Neural cell (in vitro differentiated cells): ENCODE data around the gene QRFPR.

Experiments
- CTCF ChIP-seq: fragments of 450-650 bp; IDR thresholded peaks from 2 replicates; pipeline ENCODE4 v1.5.1; 2014; ENCODE audit warnings: antibody characterized with exemption, mild to moderate bottlenecking, moderate library complexity; ENCODE audit not compliant: poor library complexity, severe bottlenecking
- EP300 ChIP-seq: fragments of 450-650 bp; conservative IDR thresholded peaks from 2 replicates; pipeline ENCODE4 v1.6.1; 2014; ENCODE audit warnings: antibody characterized with exemption, mild to moderate bottlenecking, moderate library complexity; ENCODE audit not compliant: poor library complexity, severe bottlenecking
- EZH2 ChIP-seq: fragments of 200-600, 300-800 bp; shearing (Covaris generic), sonication (generic); IDR thresholded peaks from 2 replicates; pipeline ENCODE4 v1.6.1; 2014; ENCODE audit warnings: antibody characterized with exemption, low read length, borderline replicate concordance, mild to moderate bottlenecking; ENCODE audit not compliant: insufficient read depth, poor library complexity, severe bottlenecking
- MXI1 ChIP-seq: fragments of 450-650 bp; conservative IDR thresholded peaks from 2 replicates; pipeline ENCODE4 v1.6.1; 2014; ENCODE audit warnings: antibody characterized with exemption, mild to moderate bottlenecking; ENCODE audit not compliant: poor library complexity, severe bottlenecking
- POLR2AphosphoS5 ChIP-seq: IDR thresholded peaks from 2 replicates; pipeline ENCODE4 v1.6.1; 2012
- RAD21 ChIP-seq: fragments of 450-650 bp; conservative IDR thresholded peaks from 2 replicates; pipeline ENCODE4 v1.6.1; 2014; ENCODE audit warnings: antibody characterized with exemption, mild to moderate bottlenecking, moderate library complexity
- REST ChIP-seq: IDR thresholded peaks from 2 replicates; pipeline ENCODE4 v1.6.1; 2012; ENCODE audit warnings: borderline replicate concordance
- TAF1 ChIP-seq: IDR thresholded peaks from 2 replicates; pipeline ENCODE4 v1.6.1; 2012; ENCODE audit warnings: low read depth

- TF ChIP-seq REST (no peak), CTCF (no peak), EZH2 (no peak), TAF1 (no peak), POLR2AphosphoS5 (no peak), RAD21 (no peak), EP300 (no peak), MXI1 (no peak)
Measured at GRCh38 chr4:121326597-121326996, 54.2 kb downstream of the QRFPR start.
